Epithelial cell of proximal tubule (primary cell): ENCODE measurements around the gene ARHGEF18. TPM values are rescaled to one million over a fixed set of nuclear protein-coding genes. Genes with fewer than 3 reads are reported as not detected.

Experiments
- DNase-seq: peaks from one replicate; pipeline ENCODE4 v3.0.0-alpha.2; 2011; ENCODE audit warnings: low read depth
- H3K4me3 ChIP-seq: 2 replicates; pipeline ENCODE4 v1.5.1; 2011; ENCODE audit warnings: low read depth, mild to moderate bottlenecking, low read length
- total RNA-seq: library from RNA; depleted of rRNA; stranded (reverse); fragments of >200 nt; gene quantifications from 2 replicates; pipeline ENCODE4 v1.2.3, GENCODE V29; 2015
- TF ChIP-seq, protein P1 (sequence below): conservative IDR thresholded peaks from 2 replicates; pipeline ENCODE4 v1.5.1; 2012; ENCODE audit warnings: low read depth, mild to moderate bottlenecking, low read length

ARHGEF18 gene
- total RNA-seq, 1 donor from 2014 or later, result 61.5 TPM

GRCh38 chr19:7312816-7313215, 35.9 kb upstream of the ARHGEF18 start:
- DNase-seq, result no peak
- H3K4me3 ChIP-seq, result no peak overlapping the region
- TF ChIP-seq, protein P1, sequence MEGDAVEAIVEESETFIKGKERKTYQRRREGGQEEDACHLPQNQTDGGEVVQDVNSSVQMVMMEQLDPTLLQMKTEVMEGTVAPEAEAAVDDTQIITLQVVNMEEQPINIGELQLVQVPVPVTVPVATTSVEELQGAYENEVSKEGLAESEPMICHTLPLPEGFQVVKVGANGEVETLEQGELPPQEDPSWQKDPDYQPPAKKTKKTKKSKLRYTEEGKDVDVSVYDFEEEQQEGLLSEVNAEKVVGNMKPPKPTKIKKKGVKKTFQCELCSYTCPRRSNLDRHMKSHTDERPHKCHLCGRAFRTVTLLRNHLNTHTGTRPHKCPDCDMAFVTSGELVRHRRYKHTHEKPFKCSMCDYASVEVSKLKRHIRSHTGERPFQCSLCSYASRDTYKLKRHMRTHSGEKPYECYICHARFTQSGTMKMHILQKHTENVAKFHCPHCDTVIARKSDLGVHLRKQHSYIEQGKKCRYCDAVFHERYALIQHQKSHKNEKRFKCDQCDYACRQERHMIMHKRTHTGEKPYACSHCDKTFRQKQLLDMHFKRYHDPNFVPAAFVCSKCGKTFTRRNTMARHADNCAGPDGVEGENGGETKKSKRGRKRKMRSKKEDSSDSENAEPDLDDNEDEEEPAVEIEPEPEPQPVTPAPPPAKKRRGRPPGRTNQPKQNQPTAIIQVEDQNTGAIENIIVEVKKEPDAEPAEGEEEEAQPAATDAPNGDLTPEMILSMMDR, result no peak

DNA sequence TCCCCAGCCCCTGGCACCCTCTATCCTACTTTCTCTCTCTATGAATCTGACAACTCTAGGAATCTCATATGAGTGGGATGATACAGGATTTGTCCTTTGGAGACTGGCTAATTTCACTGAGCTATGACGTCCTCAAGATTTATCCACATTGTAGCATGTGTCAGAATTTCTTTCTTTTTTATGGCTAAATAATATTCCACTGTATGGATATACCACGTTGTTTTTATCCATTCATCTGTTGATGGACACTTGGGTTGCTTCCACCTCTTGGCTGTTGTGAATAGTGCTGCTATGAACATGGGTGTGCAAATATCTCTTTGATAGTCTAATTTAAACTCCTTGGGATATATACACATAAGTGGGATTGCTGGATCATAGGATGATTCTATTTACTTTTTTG, 30.6 kb upstream of the ARHGEF18 start:
- TF ChIP-seq, protein P1, result no peak
- no peak for DNase-seq
- no peak overlapping the region for H3K4me3 ChIP-seq

- TF ChIP-seq, protein P1, result peak; percentile 61
- DNase-seq, result no peak
- no peak overlapping the region for H3K4me3 ChIP-seq
Observed at GRCh38 chr19:7326105-7326877, 22.4 kb upstream of the ARHGEF18 start.

DNA sequence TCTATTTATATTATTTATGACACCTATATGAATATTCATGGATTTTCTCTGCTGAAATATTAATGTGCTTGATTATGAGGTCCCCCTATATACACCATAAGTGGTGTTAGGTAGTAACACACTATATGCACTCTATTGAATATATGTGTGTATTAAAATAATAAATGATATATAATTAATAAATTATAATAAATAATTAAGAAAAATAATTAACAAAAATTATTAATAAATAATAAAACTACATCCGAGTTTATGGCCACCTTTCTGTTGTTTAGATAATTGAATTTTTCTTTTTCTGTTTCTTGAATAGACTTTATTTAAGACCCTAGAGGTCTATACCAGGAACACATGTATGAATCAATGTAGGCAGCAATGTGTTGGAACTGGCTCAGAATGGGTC, 20.9 kb upstream of the ARHGEF18 start:
- no peak overlapping the region for H3K4me3 ChIP-seq
- no peak for DNase-seq
- TF ChIP-seq, protein P1, result no peak

- TF ChIP-seq, protein P1, result no peak
- no peak for DNase-seq
- no peak overlapping the region for H3K4me3 ChIP-seq
Observed at GRCh38 chr19:7328647-7329046, 20.1 kb upstream of the ARHGEF18 start.

- no peak for DNase-seq
- H3K4me3 ChIP-seq, result no peak overlapping the region
- TF ChIP-seq, protein P1, result no peak
Observed at GRCh38 chr19:7331446-7331845, 17.3 kb upstream of the ARHGEF18 start.
